HG02884 (cell line): ENCODE data around the gene COL4A1.

Experiments used
- ATAC-seq: cut with Tn5 transposase; IDR thresholded peaks from one replicate; pipeline ENCODE4 v1.9.1; 2021; ENCODE audit warnings: mild to moderate bottlenecking, moderate library complexity; ENCODE audit not compliant: unreplicated experiment

Gene COL4A1

DNA sequence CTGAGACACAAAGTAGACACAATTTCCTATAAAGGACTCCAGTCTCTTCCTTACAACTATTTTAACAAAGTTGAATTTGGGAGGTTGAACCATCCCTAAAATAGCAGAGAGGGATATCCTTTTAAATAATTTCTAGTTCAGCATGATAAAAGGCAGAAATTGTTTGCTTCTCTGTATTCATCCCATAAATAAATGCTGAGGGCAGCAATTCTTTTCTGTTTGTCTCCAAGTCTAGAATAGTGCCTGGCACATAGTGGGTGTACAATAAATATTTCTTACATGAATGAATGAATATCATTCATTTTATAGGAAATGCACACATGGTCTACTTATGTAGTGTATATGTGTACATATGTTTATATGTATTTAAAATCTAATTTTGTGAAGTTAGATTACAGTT lies 12.3 kb downstream of the COL4A1 start:
- ATAC-seq: no peak

DNA sequence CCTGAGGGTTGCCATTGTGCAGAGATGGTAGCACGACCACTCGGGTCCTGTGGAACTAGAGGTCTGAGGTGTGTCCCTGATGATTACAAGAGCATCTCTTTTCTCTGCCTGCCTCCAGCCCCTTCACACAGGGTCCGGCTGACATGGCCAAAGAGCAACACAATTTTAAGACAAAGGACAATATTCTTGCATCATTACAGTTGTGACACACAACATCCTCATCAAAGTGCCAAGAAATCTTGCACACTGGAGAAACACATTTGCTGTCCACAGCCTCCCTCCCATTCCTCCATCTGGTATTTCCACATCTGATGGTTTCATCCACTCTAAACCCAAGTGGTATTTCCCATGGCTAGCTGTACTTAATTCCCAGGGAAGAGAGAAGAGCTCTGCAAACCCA lies 12.8 kb downstream of the COL4A1 start:
- no peak for ATAC-seq

GRCh38 chr13:110293649-110294048 lies 13.3 kb downstream of the COL4A1 start:
- ATAC-seq: no peak

GRCh38 chr13:110293037-110293436 lies 13.9 kb downstream of the COL4A1 start:
- no peak for ATAC-seq

GRCh38 chr13:110291286-110291685 lies 15.7 kb downstream of the COL4A1 start:
- ATAC-seq: no peak

GRCh38 chr13:110290826-110291225 lies 16.1 kb downstream of the COL4A1 start:
- no peak for ATAC-seq

DNA sequence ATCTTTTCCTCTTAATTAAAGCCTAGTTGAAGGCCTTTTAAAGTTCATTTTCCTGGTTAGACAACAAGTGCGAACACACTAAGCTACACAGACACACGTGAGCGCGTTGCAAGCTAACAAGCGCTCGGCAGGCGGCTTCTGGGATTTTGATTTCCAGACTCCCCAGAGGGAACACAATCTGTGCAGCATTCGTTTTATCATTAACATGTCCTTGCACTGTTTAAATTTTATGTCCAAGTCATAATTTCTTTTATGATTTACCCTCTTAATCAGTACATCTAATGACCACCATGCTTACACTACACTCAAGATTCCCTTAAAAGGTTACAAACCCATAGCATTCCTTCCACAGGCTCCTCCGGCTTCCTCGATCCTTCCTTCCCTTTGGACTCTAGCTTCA lies 16.8 kb downstream of the COL4A1 start:
- no peak for ATAC-seq

GRCh38 chr13:110289661-110290060 lies 17.3 kb downstream of the COL4A1 start:
- no peak for ATAC-seq

- no peak for ATAC-seq
Observed at GRCh38 chr13:110289174-110289573, 17.8 kb downstream of the COL4A1 start.

DNA sequence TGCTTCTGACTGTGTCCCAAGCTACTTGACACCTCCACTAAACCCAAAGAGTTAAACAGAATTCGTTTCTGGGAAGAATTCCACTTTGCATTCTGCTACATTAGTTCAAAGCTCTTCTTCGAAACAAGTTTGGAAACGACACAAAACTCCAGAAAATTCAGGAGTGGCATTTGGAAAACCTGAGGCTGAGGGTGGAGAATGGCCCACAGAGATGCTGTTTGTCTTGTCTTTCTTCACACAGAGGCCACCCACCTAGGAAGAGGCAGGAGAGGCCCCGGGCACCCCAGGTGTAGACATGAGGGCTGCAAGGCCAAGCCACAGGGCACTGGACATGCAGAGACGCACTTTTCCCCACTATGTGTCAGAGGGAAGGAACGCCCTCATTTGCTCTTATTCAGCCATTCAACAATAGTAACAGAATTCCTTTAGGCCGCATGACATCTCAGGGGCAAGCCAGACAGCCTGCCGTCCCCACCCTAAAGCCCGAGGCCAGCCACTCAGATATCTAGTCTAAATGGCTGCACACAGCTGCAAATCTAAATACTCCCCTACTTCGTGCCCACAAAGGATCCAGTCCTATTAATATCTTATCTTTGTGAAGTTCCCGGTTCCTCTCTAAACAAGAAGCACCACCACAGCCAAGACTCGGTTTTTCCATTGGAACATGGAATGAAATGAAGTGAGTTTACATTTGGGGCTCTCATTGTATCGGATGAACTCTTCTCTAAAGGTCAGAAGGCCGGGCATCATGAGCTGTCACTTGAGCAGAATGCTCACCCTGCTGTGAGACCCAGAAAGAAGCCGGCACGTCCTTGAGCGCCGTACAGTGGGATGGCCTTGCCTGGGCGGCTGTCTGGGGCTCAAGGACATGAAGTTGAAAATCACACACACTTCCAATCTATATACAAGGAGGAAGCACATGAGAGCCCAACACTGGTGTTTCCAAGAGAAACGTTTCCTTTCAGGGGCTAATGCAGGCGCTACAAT lies 19.8 kb downstream of the COL4A1 start:
- no peak for ATAC-seq

DNA sequence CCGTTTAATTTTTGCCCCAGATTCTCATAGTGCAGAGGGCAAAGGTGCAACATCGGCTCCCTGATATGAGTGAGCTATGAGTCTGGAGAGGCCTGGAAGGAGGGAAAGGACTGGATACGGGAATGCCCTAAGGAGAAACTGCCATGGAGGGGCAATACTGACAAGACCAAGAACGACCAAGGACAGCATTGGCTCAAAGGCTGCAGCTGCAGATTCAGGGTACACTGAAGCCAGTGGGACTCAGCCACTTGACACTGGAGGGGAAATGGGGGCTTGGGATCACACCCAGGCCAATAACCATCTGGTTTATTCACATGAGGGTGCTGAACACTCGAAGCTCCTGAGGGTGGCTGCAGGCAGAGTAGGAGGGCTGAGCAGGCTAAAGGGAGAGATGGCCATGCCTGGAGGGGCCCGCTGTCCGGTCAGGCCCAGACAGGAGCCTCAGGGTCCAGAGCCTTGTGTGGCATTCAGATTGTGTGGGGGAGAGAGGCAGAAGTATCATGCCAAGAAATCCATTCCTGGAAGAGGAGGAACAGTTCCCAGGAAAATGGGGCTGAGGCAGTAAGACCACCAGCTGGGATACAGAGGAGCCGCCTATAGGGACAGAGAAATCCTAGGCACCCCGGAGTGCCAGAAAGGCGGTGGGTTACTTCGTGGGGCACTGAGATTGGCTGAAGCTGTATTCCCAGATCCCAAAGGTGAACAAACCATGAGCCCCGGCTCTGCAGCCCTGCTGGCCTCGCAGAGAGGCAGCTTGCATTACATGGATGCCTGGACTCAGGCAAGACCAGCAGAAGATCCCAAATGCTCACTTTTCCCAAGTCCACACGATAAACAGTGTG lies 20.7 kb downstream of the COL4A1 start:
- ATAC-seq: no peak

GRCh38 chr13:110284779-110285484 lies 22.0 kb downstream of the COL4A1 start:
- no peak for ATAC-seq

DNA sequence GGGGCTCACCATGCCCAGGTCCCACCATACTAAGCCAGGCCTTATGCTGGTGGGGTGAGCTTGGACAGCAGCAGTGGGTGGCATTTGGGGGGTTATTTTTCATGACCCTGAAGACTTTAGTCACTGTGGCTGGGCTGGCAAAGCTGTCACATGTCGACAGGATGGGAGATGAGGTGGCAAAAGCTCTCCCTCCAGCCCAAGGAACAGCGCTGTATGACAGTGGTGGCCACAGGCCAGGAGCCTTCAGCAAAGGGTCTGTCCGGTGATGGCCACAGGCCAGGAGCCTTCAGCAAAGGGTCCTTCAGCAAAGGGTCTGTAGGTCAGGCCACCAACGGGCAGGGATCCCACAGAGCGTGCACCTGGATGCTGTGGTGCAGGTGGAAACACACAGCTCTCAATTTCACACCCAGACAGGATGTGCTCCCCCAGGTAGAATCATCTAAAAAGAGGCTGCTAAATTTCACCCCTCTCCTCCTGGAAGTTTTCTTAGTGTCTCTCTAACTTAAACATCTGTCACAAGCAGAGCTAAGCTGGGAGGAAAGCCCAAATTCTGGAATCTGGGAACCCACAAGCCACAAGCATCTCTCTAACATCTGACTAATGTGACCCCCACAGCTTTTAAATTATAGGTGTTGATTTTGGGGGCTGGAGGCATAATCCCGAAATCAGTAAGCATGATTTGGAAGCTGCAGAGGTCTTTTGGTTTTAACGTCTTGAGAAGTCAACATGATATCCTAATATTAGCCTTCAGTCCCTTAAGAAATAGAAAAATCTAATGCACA lies 23.0 kb downstream of the COL4A1 start:
- ATAC-seq: no peak

- ATAC-seq: no peak
Observed at GRCh38 chr13:110282316-110282841, 24.6 kb downstream of the COL4A1 start.

GRCh38 chr13:110281736-110282135 lies 25.2 kb downstream of the COL4A1 start:
- no peak for ATAC-seq

GRCh38 chr13:110280985-110281688 lies 25.8 kb downstream of the COL4A1 start:
- ATAC-seq: no peak

DNA sequence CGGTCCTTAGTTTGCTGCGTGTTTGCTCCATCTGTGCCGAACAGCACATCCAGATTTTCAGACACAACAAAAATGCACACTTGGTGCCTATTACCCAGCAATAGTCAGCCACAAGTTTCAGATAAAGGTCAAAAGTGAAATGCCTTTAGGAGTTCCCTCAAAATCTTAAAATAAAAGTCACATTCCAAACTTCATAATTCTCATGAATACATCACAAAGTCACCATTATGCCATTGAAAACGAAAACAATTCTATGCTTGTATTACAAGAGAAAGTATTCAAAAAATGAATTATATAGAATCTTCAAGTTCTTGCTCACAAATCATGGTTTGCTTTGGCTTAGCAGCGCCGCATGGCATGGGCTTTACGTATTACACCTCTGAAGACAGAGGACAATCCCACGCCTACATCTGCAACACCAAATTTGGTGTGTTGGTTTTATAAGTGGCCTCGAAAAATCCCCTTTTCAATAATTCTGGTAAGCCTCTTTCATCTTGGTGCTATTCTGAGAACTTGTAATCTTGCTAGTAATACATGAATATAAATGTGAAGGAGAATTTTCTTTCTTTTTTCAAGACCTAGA lies 26.6 kb downstream of the COL4A1 start:
- no peak for ATAC-seq

DNA sequence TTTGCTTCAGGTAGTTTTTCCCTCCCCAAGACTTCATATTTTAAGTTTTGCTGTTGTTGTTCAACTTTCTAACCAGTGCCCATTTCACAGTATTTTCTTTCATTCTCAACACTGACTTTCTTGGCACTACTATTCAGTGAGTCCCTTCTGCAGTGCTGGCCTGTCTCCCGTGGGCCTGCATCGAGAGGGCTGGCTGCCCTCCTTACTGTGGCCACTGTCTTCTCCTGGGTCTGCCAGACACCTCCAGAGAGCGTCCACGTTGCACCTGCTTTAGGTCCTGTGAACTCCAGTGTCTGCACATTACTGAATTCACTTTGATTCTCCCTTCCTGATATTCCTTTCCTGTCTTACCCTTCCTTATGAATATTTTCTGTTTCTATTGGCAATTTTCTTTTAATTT lies 27.3 kb downstream of the COL4A1 start:
- ATAC-seq: no peak

- ATAC-seq: no peak
Observed at GRCh38 chr13:110278859-110279258, 28.1 kb downstream of the COL4A1 start.
